ENCODE measurements around the gene SESTD1.

DNA sequence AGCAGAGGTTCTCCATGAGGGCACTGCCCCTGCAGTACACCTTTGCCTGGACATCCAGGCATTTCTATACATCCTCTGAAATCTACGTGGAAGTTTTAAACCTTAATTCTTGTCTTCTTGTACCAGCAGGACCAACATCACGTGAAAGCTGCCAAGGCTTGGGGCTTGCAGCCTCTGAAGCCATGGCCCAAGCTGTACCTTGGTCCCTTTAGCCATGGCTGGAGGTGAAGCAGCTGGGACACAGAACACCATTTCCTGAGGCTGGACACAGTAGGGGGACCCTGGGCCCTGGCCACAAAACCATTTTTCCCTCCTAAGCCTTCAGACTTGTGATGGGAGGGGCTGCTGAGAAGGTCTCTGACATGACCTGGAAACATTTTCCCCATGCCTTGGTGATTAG lies 181.9 kb downstream of the SESTD1 start:
- TF ChIP-seq, protein P1, sequence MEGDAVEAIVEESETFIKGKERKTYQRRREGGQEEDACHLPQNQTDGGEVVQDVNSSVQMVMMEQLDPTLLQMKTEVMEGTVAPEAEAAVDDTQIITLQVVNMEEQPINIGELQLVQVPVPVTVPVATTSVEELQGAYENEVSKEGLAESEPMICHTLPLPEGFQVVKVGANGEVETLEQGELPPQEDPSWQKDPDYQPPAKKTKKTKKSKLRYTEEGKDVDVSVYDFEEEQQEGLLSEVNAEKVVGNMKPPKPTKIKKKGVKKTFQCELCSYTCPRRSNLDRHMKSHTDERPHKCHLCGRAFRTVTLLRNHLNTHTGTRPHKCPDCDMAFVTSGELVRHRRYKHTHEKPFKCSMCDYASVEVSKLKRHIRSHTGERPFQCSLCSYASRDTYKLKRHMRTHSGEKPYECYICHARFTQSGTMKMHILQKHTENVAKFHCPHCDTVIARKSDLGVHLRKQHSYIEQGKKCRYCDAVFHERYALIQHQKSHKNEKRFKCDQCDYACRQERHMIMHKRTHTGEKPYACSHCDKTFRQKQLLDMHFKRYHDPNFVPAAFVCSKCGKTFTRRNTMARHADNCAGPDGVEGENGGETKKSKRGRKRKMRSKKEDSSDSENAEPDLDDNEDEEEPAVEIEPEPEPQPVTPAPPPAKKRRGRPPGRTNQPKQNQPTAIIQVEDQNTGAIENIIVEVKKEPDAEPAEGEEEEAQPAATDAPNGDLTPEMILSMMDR (IDR thresholded peaks at IDR 0.05; ENCODE audit: poor library complexity, severe bottlenecking) = no peak
- TF ChIP-seq EP300 (conservative IDR thresholded peaks at IDR 0.05; ENCODE audit: poor library complexity, severe bottlenecking) (no peak), TAF1 (IDR thresholded peaks at IDR 0.05; ENCODE audit: low read depth) (no peak), EZH2 (IDR thresholded peaks at IDR 0.05; ENCODE audit: borderline replicate concordance, insufficient read depth, low read length, poor library complexity, severe bottlenecking) (no peak), MXI1 (conservative IDR thresholded peaks at IDR 0.05; ENCODE audit: poor library complexity, severe bottlenecking) (no peak), POLR2AphosphoS5 (IDR thresholded peaks at IDR 0.05) (no peak)
- TF ChIP-seq, protein P2, sequence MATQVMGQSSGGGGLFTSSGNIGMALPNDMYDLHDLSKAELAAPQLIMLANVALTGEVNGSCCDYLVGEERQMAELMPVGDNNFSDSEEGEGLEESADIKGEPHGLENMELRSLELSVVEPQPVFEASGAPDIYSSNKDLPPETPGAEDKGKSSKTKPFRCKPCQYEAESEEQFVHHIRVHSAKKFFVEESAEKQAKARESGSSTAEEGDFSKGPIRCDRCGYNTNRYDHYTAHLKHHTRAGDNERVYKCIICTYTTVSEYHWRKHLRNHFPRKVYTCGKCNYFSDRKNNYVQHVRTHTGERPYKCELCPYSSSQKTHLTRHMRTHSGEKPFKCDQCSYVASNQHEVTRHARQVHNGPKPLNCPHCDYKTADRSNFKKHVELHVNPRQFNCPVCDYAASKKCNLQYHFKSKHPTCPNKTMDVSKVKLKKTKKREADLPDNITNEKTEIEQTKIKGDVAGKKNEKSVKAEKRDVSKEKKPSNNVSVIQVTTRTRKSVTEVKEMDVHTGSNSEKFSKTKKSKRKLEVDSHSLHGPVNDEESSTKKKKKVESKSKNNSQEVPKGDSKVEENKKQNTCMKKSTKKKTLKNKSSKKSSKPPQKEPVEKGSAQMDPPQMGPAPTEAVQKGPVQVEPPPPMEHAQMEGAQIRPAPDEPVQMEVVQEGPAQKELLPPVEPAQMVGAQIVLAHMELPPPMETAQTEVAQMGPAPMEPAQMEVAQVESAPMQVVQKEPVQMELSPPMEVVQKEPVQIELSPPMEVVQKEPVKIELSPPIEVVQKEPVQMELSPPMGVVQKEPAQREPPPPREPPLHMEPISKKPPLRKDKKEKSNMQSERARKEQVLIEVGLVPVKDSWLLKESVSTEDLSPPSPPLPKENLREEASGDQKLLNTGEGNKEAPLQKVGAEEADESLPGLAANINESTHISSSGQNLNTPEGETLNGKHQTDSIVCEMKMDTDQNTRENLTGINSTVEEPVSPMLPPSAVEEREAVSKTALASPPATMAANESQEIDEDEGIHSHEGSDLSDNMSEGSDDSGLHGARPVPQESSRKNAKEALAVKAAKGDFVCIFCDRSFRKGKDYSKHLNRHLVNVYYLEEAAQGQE (IDR thresholded peaks at IDR 0.05; ENCODE audit: borderline replicate concordance) = no peak

Data from neural cell (in vitro differentiated cells).